ENCODE data around the gene TNS3.

The TNS3 gene

DNA sequence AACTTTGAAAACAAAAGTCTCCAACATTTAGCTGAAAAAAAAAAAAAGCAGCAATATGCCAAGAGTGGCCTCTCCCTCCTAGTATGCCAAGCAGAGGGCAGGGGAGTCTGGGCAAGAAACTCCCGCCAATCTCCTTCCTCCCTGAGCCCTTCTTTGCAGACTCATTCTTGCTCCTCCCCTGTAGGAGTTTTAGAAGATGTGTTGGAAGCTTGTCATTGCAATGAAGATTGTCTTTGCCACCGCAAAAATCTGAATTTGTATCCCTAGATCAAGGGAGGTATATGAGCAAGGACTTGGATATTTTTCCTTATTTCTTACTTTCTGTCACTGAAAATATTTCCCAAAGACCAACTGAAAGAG is 2.6 kb upstream of the TNS3 start:
- no peak overlapping the region for H3K4me3 ChIP-seq (ENCODE audit: low read depth, low read length)
- no peak for DNase-seq (ENCODE audit: low read depth)
- TF ChIP-seq, protein P1, sequence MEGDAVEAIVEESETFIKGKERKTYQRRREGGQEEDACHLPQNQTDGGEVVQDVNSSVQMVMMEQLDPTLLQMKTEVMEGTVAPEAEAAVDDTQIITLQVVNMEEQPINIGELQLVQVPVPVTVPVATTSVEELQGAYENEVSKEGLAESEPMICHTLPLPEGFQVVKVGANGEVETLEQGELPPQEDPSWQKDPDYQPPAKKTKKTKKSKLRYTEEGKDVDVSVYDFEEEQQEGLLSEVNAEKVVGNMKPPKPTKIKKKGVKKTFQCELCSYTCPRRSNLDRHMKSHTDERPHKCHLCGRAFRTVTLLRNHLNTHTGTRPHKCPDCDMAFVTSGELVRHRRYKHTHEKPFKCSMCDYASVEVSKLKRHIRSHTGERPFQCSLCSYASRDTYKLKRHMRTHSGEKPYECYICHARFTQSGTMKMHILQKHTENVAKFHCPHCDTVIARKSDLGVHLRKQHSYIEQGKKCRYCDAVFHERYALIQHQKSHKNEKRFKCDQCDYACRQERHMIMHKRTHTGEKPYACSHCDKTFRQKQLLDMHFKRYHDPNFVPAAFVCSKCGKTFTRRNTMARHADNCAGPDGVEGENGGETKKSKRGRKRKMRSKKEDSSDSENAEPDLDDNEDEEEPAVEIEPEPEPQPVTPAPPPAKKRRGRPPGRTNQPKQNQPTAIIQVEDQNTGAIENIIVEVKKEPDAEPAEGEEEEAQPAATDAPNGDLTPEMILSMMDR (IDR thresholded peaks at IDR 0.05; ENCODE audit: low read depth, low read length, missing control alignments), result no peak

DNA sequence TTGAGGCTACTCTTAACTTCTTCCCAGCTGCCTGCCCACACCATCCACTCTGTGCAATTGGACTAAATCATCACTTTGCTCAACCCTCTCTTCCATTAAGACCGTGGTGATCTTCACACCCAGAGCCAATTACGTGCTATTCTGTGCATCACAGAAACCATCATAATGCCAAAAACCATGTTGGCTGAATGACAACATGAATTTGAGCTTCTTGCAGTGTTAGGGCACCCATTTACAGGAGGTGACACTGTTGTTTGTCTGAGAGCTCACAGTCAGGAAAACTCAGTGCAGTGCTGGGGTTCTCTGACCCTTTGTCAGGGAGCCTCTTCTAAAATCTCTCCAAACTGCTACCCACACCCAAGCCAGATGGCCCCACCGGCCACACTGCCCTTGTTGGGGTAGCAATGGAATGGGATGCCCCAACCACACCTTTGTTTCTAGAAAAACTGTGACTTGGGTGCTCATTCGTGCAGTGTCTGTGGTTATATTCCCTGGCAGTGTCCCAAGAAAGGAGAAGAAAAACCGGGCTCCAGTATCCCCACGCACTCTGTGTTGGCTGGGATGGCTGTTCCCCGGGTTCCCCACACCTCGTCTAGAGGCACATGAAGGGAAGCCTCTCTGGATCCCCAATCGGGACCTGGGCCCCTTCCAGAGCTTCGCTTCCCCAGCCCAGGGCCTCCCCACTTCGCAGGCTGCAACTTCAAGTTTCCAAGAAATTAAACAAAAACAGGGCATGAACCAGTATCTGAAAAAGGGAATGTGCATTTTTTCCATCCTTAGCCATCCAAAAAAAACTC is 2.0 kb upstream of the TNS3 start:
- DNase-seq (ENCODE audit: low read depth), result no peak
- TF ChIP-seq, protein P1 (IDR thresholded peaks at IDR 0.05; ENCODE audit: low read depth, low read length, missing control alignments), result no peak
- H3K4me3 ChIP-seq (ENCODE audit: low read depth, low read length), result no peak overlapping the region

DNA sequence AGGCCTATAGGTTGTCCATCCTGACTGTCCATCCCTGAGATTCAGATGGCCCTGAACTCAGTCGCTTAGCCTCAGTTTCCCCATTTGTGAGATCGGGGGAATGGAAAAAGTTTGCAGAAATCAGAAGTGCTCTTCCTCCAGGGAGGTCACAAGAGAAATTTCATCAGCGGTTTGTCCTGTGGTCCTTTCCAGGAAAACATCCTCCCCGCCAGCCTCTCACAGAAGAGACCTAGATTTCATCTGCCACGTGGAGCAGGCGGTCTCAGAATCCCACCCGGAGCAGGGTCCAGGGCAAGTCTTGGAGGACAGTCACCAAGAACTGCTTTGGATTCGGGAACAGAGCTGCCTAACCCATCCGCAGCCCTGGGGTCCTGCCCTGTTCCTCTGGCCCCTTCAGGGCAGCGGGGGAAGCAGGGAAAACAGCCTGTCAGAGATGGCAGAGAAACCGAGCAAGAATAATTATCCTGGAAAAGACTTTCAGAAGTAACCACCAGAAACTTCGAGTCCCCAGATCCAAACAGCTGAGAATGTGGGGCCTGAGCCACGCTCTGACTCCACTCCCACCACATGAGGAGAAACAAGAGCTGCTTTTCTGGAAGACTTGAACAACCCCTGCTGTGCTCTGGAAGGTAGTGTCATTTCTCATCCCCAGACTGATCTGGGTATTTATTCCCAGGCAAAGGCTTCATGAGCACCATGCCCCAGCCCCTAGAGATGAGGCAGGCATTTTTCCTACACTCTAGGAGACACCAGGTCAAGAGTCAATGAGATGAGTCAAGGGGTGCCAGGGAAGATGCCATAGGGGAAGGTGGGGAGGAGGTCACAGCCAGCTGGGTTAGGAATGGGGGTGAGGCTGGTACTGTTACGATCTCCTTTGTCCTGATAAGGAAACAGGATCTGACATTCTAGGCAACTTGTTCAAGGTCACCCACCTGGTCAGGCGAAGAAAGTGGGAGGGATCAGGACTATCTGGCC is 1.1 kb upstream of the TNS3 start:
- H3K4me3 ChIP-seq (ENCODE audit: low read depth, low read length), result no peak overlapping the region
- TF ChIP-seq, protein P1 (IDR thresholded peaks at IDR 0.05; ENCODE audit: low read depth, low read length, missing control alignments), result no peak
- no peak for DNase-seq (ENCODE audit: low read depth)

DNA sequence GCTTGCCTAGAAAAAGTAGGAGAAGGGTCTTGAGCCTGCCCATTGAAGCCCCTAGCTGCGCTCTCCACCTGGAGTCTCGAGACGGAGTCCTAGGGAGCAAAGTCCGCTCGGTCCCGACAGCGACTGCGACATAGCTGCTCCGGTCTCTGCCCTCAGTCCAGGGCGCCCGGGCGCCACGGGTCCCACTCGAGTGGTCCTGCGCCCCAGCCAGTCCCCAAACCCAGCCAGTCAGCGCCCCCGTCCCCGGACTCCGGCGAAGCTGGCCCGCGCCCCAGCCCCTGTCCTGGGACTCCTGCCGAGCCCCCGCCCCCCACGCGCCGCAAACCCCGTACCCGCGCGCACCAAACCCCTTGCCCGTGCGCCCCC is 490 bp downstream of the TNS3 start:
- TF ChIP-seq, protein P1 (IDR thresholded peaks at IDR 0.05; ENCODE audit: low read depth, low read length, missing control alignments), result no peak
- no peak for DNase-seq (ENCODE audit: low read depth)
- no peak overlapping the region for H3K4me3 ChIP-seq (ENCODE audit: low read depth, low read length)

DNA sequence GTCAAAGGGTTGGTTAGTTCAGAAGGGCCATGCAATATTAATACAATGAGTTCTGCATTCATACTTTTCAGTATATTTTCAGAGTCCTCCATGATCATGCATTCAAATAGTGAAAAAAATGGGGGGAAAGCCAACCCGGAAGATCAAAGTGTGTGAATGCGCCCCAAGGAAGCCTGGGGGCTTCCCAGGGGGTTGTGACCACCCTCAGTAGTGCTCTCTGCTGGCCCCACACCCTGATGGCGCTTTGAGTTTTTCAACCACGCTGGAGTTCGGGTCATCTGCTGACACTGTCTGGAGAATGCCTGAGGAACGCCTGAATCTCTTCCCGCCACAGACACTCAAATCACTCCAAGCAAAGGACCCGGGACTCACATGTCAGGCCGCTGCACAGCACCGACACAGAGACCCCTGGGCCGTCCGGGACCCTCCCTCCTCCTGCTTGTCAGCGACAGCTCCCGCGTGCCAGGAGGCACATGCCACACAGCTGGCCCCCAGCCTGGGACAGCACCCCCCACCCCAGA is 1.0 kb downstream of the TNS3 start:
- no peak overlapping the region for H3K4me3 ChIP-seq (ENCODE audit: low read depth, low read length)

DNA sequence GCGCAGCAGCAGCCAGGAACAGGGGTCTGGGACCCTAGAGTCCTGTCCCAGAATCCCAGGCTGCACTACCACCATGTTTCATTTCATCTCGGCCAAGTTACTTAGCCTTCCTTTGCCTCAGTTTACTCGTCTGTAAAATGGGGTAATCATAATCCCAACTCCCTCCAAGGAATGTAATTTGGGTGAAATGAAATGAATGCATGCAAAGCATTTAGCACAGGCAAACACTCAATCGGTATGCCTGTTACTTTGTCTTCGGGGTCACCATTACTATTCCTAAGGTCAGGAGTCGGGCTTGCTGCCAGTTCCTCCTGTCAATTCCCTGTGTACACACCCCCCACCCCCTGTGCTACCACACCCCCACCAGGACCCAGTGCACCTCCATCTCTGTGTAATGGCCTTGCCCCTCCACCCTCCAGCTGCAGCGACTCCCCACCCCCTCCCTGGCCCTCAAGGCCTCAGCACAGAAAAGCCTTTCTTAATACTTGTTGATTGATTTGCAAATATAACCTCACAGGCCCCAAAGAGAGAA is 1.7 kb downstream of the TNS3 start:
- H3K4me3 ChIP-seq (ENCODE audit: low read depth, low read length), result no peak overlapping the region
- TF ChIP-seq, protein P1 (IDR thresholded peaks at IDR 0.05; ENCODE audit: low read depth, low read length, missing control alignments), result no peak
- no peak for DNase-seq (ENCODE audit: low read depth)

More for the DNA sequence above, 1.0 kb downstream of the TNS3 start:
- TF ChIP-seq, protein P1 (IDR thresholded peaks at IDR 0.05; ENCODE audit: low read depth, low read length, missing control alignments), result no peak
- DNase-seq (ENCODE audit: low read depth), result no peak
